Mucosa of rectum (tissue), 2 donors: ENCODE results near the gene AK4.

Experiments used
- H3K27ac ChIP-seq, 2 donors: one replicate each; pipeline ENCODE4 v1.7.0; 2013; ENCODE audit warnings: inconsistent platforms in 2 of 2, low read depth in 2 of 2, low read length in 2 of 2
- H3K27me3 ChIP-seq, 2 donors: one replicate each; pipeline ENCODE4 v1.7.0; 2013; ENCODE audit warnings: low read length in 2 of 2; ENCODE audit not compliant: control insufficient read depth in 2 of 2, insufficient read depth in 2 of 2
- H3K36me3 ChIP-seq, 2 donors: one replicate each; pipeline ENCODE4 v1.7.0; 2013; ENCODE audit warnings: low read length in 2 of 2; ENCODE audit not compliant: control insufficient read depth in 2 of 2, insufficient read depth in 2 of 2
- H3K4me1 ChIP-seq, 2 donors: one replicate each; pipeline ENCODE4 v1.7.0; 2013; ENCODE audit warnings: low read length in 2 of 2, mild to moderate bottlenecking in 1 of 2; ENCODE audit not compliant: control insufficient read depth in 2 of 2, insufficient read depth in 2 of 2
- H3K4me3 ChIP-seq, 2 donors: one replicate each; pipeline ENCODE4 v1.7.0; 2013; ENCODE audit warnings: low read length in 2 of 2
- H3K9ac ChIP-seq, 2 donors: one replicate each; pipeline ENCODE4 v1.7.0; 2013; ENCODE audit warnings: low read length in 2 of 2, low read depth in 1 of 2, mild to moderate bottlenecking in 1 of 2
- H3K9me3 ChIP-seq, 2 donors: one replicate each; pipeline ENCODE4 v1.7.0; 2013; ENCODE audit warnings: low read length in 2 of 2; ENCODE audit not compliant: control insufficient read depth in 2 of 2
- donor health status: healthy.
- donor health status: Normal muscosa, but diverticular disease.

Gene AK4

DNA sequence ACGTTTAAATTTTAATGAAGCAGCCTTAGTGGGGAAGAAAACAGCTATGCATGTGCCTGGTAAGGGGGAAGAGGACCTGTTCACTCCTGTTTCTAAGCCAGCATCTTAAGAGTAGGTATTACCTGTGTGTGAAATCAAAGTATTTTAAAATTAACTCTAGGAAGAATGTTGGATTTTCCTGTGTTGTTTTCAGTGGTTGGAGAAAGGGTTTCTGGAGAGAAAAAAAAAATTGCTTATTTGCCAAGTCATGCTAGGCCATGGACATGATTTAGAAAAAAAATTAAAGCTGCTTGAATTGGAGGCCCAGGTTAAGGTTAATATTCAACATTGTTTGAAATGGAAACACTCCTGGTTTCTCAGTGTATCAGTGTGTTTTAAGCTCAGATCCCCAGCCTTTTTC lies 118.5 kb downstream of the AK4 start:
- H3K9ac ChIP-seq = no peak overlapping the region
- H3K36me3 ChIP-seq = no peaks in the 10 kb centered on the region
- peaks cover 2 to 8% of the 10 kb centered on the region in 2 donors for H3K4me1 ChIP-seq
- no peak overlapping the region for H3K4me3 ChIP-seq
- H3K9me3 ChIP-seq = no peaks in the 10 kb centered on the region
- no peak overlapping the region for H3K27ac ChIP-seq
- H3K27me3 ChIP-seq = peaks cover 10 to 23% of the 10 kb centered on the region in 2 donors

DNA sequence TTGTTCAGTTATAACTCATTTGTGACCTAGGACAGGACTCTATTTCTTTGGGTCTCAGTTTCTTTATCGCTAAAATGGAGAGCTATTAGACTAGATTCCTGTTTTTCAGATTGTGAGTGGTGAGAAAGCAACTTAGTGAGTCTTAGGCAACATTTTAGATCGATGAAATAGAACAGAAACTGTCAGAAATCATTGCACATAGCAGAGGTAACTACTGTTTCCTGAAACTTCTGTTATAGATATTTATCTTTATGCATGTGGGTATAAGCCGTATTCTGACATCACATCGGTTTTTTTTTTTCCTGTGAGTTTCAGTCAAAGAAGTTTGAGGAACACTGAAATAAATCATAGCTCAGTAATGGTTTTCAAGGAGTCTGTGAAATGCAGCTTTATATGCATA lies 119.3 kb downstream of the AK4 start:
- Histone ChIP-seq H3K9me3 (no peaks in the 10 kb centered on the region), H3K4me3 (no peak overlapping the region), H3K27me3 (peaks cover 10 to 23% of the 10 kb centered on the region in 2 donors), H3K36me3 (no peaks in the 10 kb centered on the region), H3K4me1 (peaks cover 2 to 8% of the 10 kb centered on the region in 2 donors), H3K9ac (no peak overlapping the region), H3K27ac (no peak overlapping the region)

DNA sequence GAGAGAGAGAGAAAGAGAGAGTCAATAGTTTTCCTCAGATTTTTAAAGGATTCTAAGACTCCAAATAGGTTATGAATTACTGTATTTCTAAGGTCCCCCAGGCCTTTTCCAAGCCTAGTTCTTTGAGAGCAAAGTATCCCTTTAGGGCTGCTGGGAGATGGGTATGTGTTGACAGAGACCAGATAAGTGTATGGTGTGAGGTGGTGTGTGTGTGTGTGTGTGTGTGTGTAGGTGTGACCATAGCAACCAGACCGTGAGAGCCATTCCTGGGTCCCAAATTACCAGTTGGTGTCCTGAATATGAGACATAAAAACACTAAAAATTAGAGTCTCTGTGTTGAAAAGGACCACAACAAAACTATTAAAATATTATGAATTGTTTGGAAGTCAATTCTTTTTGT lies 119.7 kb downstream of the AK4 start:
- peaks cover 2 to 8% of the 10 kb centered on the region in 2 donors for H3K4me1 ChIP-seq
- H3K9ac ChIP-seq = no peak overlapping the region
- H3K27me3 ChIP-seq = peaks cover 10 to 21% of the 10 kb centered on the region in 2 donors
- no peak overlapping the region for H3K27ac ChIP-seq
- no peaks in the 10 kb centered on the region for H3K9me3 ChIP-seq
- H3K36me3 ChIP-seq = no peaks in the 10 kb centered on the region
- no peak overlapping the region for H3K4me3 ChIP-seq

DNA sequence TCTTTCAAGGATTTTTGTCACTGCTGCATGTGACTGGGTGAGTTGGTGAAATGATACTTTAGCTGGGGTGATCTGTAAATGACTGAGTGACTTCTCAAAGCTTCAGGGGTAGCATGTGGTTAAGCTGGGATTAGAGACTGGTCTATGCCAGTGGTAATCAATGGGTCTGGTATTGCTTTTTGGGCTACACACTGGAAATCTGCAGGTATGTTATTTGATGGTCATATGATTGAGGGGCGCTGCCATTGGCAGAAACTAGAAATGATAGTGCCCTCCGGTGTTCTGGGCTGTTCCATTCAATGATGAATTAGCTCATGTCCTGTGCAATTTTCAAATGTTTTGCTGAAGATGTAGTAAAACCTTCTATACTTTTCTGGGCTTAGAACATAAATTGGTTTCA lies 121.6 kb downstream of the AK4 start:
- Histone ChIP-seq H3K4me3 (no peak overlapping the region), H3K9me3 (no peaks in the 10 kb centered on the region), H3K4me1 (peaks cover 2 to 6% of the 10 kb centered on the region in 2 donors), H3K27me3 (peaks cover 9 to 14% of the 10 kb centered on the region in 2 donors), H3K27ac (no peak overlapping the region), H3K36me3 (no peaks in the 10 kb centered on the region), H3K9ac (no peak overlapping the region)

DNA sequence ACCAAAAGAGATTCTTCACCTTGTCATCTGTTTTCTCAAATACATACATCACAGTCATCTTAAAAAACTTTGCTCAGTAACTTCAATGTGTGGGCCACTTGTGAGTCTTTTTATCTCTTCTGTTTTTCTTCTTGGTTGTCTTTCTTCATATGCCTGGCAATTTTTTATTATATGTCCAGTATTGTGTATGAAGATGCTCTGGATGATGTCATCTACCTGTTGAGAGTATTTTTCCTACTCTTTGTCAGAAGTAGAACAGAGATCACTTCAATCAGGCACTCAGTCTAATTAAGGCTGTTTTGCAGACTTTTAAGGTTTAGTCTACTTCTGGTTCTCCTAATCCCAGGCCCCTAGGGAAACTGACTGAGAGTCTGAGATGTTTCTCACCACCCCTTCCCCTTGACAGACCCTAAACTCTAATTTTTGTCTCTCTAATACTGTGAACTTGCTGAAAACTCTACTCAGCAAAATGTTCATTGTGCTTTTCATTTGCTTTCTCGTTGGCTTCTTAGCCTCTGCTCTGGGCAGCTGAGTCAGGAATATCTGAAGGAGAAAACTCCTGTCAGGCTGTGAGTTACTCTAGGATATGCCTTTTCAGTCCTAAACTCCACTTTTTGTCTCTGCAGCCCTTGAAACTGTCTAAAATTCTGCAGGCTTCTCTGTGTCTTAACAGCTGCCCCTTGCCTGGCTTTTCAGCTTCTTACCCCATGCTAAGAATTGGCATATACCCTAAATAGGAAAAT lies 128.4 kb downstream of the AK4 start:
- H3K9ac ChIP-seq = no peak overlapping the region

DNA sequence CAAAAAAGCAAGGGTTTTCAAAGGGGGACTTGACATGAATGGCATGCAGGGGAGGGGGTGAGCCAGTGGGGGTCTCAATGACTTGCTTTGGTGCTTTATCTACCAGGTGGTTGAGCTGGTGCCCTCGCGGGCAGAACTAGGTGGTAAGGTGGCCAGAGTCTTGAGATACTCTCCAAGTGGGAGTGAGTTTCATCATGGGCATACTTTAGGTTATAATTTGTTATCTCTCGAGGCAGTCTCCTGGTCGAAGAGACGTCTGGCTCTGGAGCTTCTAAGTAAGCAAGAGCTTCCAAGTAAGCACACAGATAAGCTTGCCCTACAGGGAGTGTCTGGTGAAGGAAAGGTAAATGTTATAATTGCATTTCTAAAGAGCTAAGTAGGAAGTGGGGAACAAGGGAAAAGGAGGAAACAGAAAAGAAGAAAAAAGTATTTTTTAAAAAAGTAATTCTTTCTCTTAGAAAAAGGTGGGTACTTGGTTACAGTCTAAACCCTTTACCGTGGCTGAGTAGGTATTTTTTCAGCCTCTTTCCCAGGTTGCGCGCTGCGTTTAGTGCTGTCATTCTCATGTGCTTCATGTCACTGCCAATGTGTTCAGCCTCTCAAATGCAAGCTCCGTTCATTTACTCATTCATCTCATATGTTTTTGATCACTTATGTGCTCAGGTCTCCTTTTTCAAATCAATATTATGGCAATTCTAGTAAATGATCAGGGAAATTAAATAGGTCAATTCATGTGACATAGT lies 129.8 kb downstream of the AK4 start:
- Histone ChIP-seq H3K9ac (no peak overlapping the region), H3K4me1 (no peaks in the 10 kb centered on the region), H3K27ac (no peak overlapping the region), H3K9me3 (no peaks in the 10 kb centered on the region), H3K36me3 (no peaks in the 10 kb centered on the region), H3K4me3 (no peak overlapping the region), H3K27me3 (no peaks in the 10 kb centered on the region)

More for the DNA sequence above, 128.4 kb downstream of the AK4 start:
- Histone ChIP-seq H3K9me3 (no peaks in the 10 kb centered on the region), H3K27ac (no peak overlapping the region), H3K36me3 (no peaks in the 10 kb centered on the region), H3K4me1 (no peaks in the 10 kb centered on the region), H3K27me3 (no peaks in the 10 kb centered on the region), H3K4me3 (no peak overlapping the region)

DNA sequence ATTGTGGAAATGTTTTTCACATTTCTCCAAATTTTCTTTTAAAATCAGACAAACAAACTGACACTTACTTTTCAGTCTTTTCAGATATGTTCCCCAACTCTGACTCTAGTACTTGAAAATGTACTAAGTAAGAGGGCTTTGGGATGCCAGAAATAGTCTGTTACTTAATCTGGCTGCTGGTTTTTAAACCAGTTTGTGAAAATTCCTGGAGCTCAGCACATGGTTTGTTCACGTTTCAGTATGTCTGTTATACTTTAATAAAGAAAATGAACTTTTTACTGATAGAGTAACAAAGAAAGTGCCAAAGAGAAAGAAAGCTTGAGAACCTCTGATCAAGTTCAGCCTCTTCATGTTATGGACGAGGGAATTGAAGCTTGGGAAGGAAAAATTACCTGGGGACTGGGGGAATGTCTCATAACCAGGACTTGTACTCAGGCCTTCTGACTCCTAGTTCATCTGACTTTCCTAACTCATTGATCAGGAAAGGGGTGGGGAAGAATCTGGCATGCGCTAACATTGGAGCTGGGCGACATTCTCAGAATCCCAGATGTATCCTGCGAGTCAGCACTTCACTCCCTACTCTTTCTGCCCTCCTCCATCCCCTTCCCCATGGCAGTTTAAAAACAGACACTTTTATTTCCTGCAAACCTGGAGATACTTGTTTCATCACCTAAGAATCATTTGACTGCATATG lies 130.5 kb downstream of the AK4 start:
- Histone ChIP-seq H3K27me3 (no peaks in the 10 kb centered on the region), H3K4me3 (no peak overlapping the region), H3K27ac (no peak overlapping the region), H3K9ac (no peak overlapping the region), H3K4me1 (no peaks in the 10 kb centered on the region), H3K9me3 (no peaks in the 10 kb centered on the region), H3K36me3 (no peaks in the 10 kb centered on the region)

DNA sequence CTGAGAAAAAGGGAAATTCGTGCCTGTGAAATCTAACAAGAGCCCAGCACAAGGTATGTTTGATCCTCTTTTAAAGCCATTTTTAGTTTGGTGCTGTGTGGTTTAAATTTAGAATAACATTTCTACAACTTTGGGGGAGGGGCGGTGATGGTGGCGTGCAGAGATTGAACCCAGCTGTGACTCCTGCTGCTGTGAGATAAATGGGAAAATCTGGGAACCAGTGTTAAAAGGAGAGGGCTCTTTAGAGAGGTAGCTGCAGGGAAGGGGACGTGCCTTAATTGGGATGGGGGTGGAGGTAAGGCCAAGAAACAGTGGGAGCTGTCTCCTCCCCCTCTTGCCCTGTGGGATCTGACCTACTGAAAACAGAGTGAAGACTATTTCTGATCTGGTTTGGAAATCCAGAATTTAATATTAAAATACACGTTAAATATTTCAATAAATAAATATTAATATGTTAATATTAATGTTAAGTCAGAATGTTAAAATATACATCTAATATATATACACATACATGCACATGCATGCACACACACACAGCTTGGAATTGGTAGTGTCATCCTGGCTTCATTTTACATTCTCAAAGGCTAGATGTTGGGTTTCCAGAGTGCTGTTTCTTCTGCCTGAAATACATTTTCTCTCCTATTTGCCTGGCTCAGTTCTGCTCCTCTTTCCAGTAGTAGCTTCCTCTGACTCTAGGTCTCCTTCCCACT lies 131.2 kb downstream of the AK4 start:
- Histone ChIP-seq H3K36me3 (no peaks in the 10 kb centered on the region), H3K27ac (no peak overlapping the region), H3K27me3 (no peaks in the 10 kb centered on the region), H3K9ac (no peak overlapping the region), H3K9me3 (no peaks in the 10 kb centered on the region), H3K4me1 (no peaks in the 10 kb centered on the region), H3K4me3 (no peak overlapping the region)
